HCT116 (cell line): ENCODE results near the gene ZNF14. TPM values are rescaled to one million over a fixed set of nuclear protein-coding genes. Genes with fewer than 3 reads are reported as not detected.
"Not testable (repeated sequence)": the region's sequence is repeated elsewhere in the genome, so short reads cannot be mapped to it uniquely, and the experiment has no call there.

ENCODE experiments used
- ATAC-seq: fragments of 200-7000 bp; cut with Tn5 transposase; 2 replicates; pipeline ENCODE4 v1.9.1; 2020; ENCODE audit warnings: mild to moderate bottlenecking, moderate library complexity
- BruUV-seq: library from RNA; stranded (reverse); fragments of 400-500 nt; replicated peaks from 2 replicates; lab custom pipeline; 2021; lab: Mats Ljungman, UMichigan
- CTCF ChIA-PET: fragments of 300-600 bp; sonication (Branson Sonifier 250); formaldehyde crosslinking; loops from one replicate; lab custom pipeline; 2021; ENCODE audit warnings: antibody characterized with exemption; lab: Charles Lee
- POLR2A ChIA-PET: fragments of 300-600, 350-600 bp; sonication (Branson Sonifier 250); formaldehyde crosslinking; loops from one replicate; lab custom pipeline; 2021; ENCODE audit warnings: antibody characterized with exemption; lab: Charles Lee
- RAD21 ChIA-PET, 2 experiments: fragments of 300-600 bp; sonication (Branson Sonifier 250); formaldehyde crosslinking; loops; one replicate each; lab custom pipeline; 2023; ENCODE audit warnings: low total read pairs in 2 of 2; ENCODE audit not compliant: uncharacterized antibody in 2 of 2, unreplicated experiment in 2 of 2, low non-redundant PET in 1 of 2; lab: Charles Lee
- DNase-seq: peaks from one replicate; pipeline ENCODE4 v3.0.0-alpha.2; 2010; ENCODE audit warnings: low read depth, low spot score
- H2AFZ ChIP-seq: fragments of 200-600 bp; shearing (Covaris generic), sonication (generic); 2 replicates; pipeline ENCODE4 v1.6.1; 2017; ENCODE audit warnings: low read depth, mixed run types, mixed read lengths, antibody characterized with exemption, low read length; ENCODE audit not compliant: poor library complexity, severe bottlenecking
- H3K27ac ChIP-seq: 2 replicates; pipeline ENCODE4 v1.5.1; 2012; ENCODE audit warnings: low read depth, low read length
- H3K27me3 ChIP-seq: fragments of 200-600 bp; sonication (generic); 2 replicates; pipeline ENCODE4 v1.6.1; 2016; ENCODE audit warnings: mixed run types, low read length, mixed read lengths; ENCODE audit not compliant: insufficient read depth
- H3K36me3 ChIP-seq, 2 experiments: fragments of 200-500 bp in 1 of 2; fragments of 200-600 bp in 1 of 2; sonication (Bioruptor generic) in 1 of 2; sonication (generic) in 1 of 2; 2 replicates each; pipeline versions ENCODE4 v1.5.1 to v1.6.1; 2014 to 2016; ENCODE audit warnings: low read length in 2 of 2, inconsistent platforms in 1 of 2, mixed read lengths in 1 of 2, mixed run types in 1 of 2; ENCODE audit not compliant: insufficient read depth in 2 of 2, control insufficient read depth in 1 of 2
- H3K4me1 ChIP-seq, 2 experiments: fragments of 200-600 bp in 1 of 2; sonication (generic) in 1 of 2; 2 replicates each; pipeline versions ENCODE4 v1.5.1 to v1.6.1; 2012 to 2017; ENCODE audit warnings: low read length in 2 of 2, inconsistent platforms in 1 of 2, mild to moderate bottlenecking in 1 of 2, mixed read lengths in 1 of 2, mixed run types in 1 of 2, moderate library complexity in 1 of 2; ENCODE audit not compliant: insufficient read depth in 2 of 2, control insufficient read depth in 1 of 2
- H3K4me2 ChIP-seq: fragments of 200-600 bp; sonication (generic); 2 replicates; pipeline ENCODE4 v1.6.1; 2017; ENCODE audit warnings: mixed run types, low read length, mixed read lengths
- H3K4me3 ChIP-seq, 2 experiments: fragments of 200-600 bp in 1 of 2; sonication (generic) in 1 of 2; replicated peaks in 1 of 2; 2 replicates each; pipeline ENCODE4 v1.5.1; 2011 to 2016; ENCODE audit warnings: low read length in 2 of 2, control low read depth in 1 of 2, low read depth in 1 of 2, mild to moderate bottlenecking in 1 of 2, mixed read lengths in 1 of 2, mixed run types in 1 of 2
- H3K79me2 ChIP-seq: fragments of 200-600 bp; sonication (generic); 2 replicates; pipeline ENCODE4 v1.6.1; 2017; ENCODE audit warnings: mild to moderate bottlenecking, mixed run types, low read length, moderate library complexity, mixed read lengths; ENCODE audit not compliant: insufficient read depth
- H3K9ac ChIP-seq: fragments of 200-600 bp; sonication (generic); 2 replicates; pipeline ENCODE4 v1.6.1; 2016; ENCODE audit warnings: low read length, mixed read lengths
- H3K9me2 ChIP-seq: fragments of 200-600 bp; sonication (generic), shearing (Covaris generic); 2 replicates; pipeline ENCODE4 v1.6.1; 2017; ENCODE audit warnings: mixed run types, mild to moderate bottlenecking, moderate library complexity; ENCODE audit not compliant: insufficient read depth
- H3K9me3 ChIP-seq, 2 experiments: fragments of 200-500 bp in 1 of 2; fragments of 200-600 bp in 1 of 2; sonication (Bioruptor generic) in 1 of 2; sonication (generic) in 1 of 2; 2 replicates each; pipeline ENCODE4 v1.6.1; 2014 to 2017; ENCODE audit warnings: low read length in 2 of 2, mixed read lengths in 2 of 2, inconsistent platforms in 1 of 2, low read depth in 1 of 2, mild to moderate bottlenecking in 1 of 2, mixed run types in 1 of 2, moderate library complexity in 1 of 2; ENCODE audit not compliant: control insufficient read depth in 1 of 2, insufficient read depth in 1 of 2
- H4K20me1 ChIP-seq: fragments of 200-600 bp; sonication (generic), shearing (Covaris generic); 2 replicates; pipeline ENCODE4 v1.6.1; 2017; ENCODE audit warnings: mixed run types, mild to moderate bottlenecking, moderate library complexity; ENCODE audit not compliant: insufficient read depth
- ATF3 ChIP-seq: IDR thresholded peaks from 2 replicates; pipeline ENCODE4 v1.6.1; 2012
- CEBPB ChIP-seq: IDR thresholded peaks from 2 replicates; pipeline ENCODE4 v1.6.1; 2012; ENCODE audit warnings: low read depth
- EGR1 ChIP-seq: IDR thresholded peaks from 2 replicates; pipeline ENCODE4 v1.6.1; 2012; ENCODE audit warnings: low read depth
- POLR2A ChIP-seq: IDR thresholded peaks from 2 replicates; pipeline ENCODE4 v1.7.0; 2011; ENCODE audit warnings: borderline replicate concordance; ENCODE audit not compliant: insufficient read depth, insufficient read length; ENCODE audit errors: extremely low read depth
- POLR2AphosphoS5 ChIP-seq: IDR thresholded peaks from 2 replicates; pipeline ENCODE4 v1.6.1; 2011; ENCODE audit warnings: mild to moderate bottlenecking, low read depth, low read length, moderate library complexity
- SRF ChIP-seq: IDR thresholded peaks from 2 replicates; pipeline ENCODE4 v1.6.1; 2012; ENCODE audit warnings: low read depth
- YY1 ChIP-seq: IDR thresholded peaks from 2 replicates; pipeline ENCODE4 v1.6.1; 2011; ENCODE audit warnings: low read length, low read depth, moderate library complexity, mild to moderate bottlenecking; ENCODE audit not compliant: insufficient replicate concordance; ENCODE audit errors: extremely low read depth
- ZNF274 ChIP-seq: fragments of 200-500 bp; sonication (Bioruptor generic); IDR thresholded peaks from 2 replicates; pipeline ENCODE4 v1.6.1; 2014; ENCODE audit warnings: mild to moderate bottlenecking, low read depth, low read length, inconsistent platforms
- intact Hi-C: fragments of 100-400 bp; cut with micrococcal nuclease; formaldehyde crosslinking; loops from 2 replicates; pipeline ENCODE4 v1.10.0; 2022
- total RNA-seq: library from RNA; stranded (reverse); gene quantifications from one replicate; pipeline ENCODE4 v1.2.1, GENCODE V29; 2021; ENCODE audit not compliant: unreplicated experiment

The ZNF14 gene
- total RNA-seq, 1 experiment from 2014 or later = 4.8 TPM

GRCh38 chr19:19732579-19733501, at the start of gene ZNF14 (continued):
- no peak for TF ChIP-seq EGR1
- TF ChIP-seq ZNF274 = no peak
- peak; percentile 81 for TF ChIP-seq YY1
- TF ChIP-seq CEBPB = no peak
- peak; percentile 94 for TF ChIP-seq POLR2A
- TF ChIP-seq SRF = no peak
- TF ChIP-seq ATF3 = no peak
- peak; percentile 96 for TF ChIP-seq POLR2AphosphoS5

GRCh38 chr19:19781791-19782190, 48.9 kb upstream of the ZNF14 start:
- intact Hi-C loops, H3K4me2 ChIP-seq, H3K9me2 ChIP-seq, H4K20me1 ChIP-seq, H3K27ac ChIP-seq, POLR2A ChIA-PET, H3K4me3 ChIP-seq, H3K36me3 ChIP-seq, H3K27me3 ChIP-seq, DNase-seq, CTCF ChIA-PET, BruUV-seq, RAD21 ChIA-PET, H2AFZ ChIP-seq, H3K4me1 ChIP-seq, ATAC-seq, H3K9ac ChIP-seq: not testable (repeated sequence)
- peaks cover 23% of the 10 kb centered on the region for H3K79me2 ChIP-seq
- H3K9me3 ChIP-seq = peaks cover 0 to 18% of the 10 kb centered on the region in 2 experiments; a peak in 2 of 4 replicates
